Diencephalon (tissue), 1 donor: ENCODE data around the gene FOXRED1. TPM values are rescaled to one million over a fixed set of nuclear protein-coding genes. Genes with fewer than 3 reads are reported as not detected.

ENCODE experiments used
- small RNA-seq: library from RNA; depleted of rRNA; stranded (forward); fragments of <200 nt; gene quantifications from one replicate; pipeline ENCODE3, GENCODE V24; 2014
- total RNA-seq: library from RNA; depleted of rRNA; stranded (reverse); fragments of >200 nt; gene quantifications from one replicate; pipeline ENCODE4 v1.2.3, GENCODE V29; 2014

FOXRED1 gene
- total RNA-seq, result 19.4 TPM

GRCh38 chr11:126268708-126269579, at the start of gene FOXRED1, which contains the start of gene SRPRA:
FOXRED1 (plus strand) TSS chr11:126269154; CDS start chr11:126269207, 53 bp downstream.
SRPRA (minus strand) TSS chr11:126268895; CDS start chr11:126268804, 91 bp downstream.

GRCh38 chr11:126282736-126283591, 14.0 kb downstream of the FOXRED1 start, which contains the start of gene TIRAP:
TIRAP (plus strand) TSS chr11:126283093; CDS start chr11:126290895, 7,802 bp downstream.

DNA sequence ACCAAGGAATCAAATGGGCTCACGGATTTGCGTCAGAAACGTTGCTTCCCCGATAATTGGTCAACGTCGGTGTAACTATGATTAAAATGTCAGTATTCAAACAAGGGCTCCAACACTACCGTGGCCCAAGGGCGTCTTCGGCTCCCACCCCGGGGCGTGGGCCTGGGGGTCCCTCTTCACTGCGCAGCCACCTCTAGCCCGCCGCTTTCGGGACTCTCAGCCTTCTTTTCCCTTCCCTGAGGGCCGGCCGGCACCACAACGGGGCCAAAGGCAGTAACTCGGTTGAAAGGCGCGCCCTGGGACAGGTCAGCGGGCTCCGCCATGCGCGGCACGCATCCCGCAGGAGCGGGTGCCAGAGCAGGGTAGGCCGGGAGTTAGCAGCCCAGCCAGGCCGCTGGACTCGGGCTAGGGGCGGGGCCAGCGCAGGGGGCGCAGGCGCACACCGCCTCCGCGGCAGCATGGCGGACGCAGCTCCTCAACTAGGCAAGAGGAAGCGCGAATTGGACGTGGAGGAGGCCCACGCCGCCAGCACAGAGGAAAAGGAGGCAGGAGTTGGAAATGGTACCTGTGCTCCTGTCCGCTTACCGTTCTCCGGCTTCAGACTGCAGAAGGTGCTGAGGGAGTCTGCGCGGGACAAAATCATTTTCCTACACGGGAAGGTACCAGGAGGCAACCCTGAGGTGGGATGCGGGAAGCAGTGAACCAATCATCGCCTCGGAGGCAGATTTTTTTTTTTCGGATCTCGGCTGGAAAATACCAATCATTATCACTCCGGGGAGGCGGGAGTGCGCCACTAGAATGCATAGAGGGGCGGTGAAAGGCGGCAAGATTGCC, 34.9 kb downstream of the FOXRED1 start, which contains the start of gene DCPS:
Gene DCPS, plus strand, starts transcription at position 438 of the 834 bp plus-strand sequence. Its CDS starts 21 bp downstream, at position 459.

Small RNA genes lying within 50 kb of the gene (small RNA-seq; reads per million reads assigned to genes)
- not detected for gene RN7SL351P

Other genes starting within 250 kb of the FOXRED1 start
- 29.1 TPM for gene CDON, start 206.3 kb upstream of the FOXRED1 start, total RNA-seq
- 33.0 TPM for gene RPUSD4, start 57.5 kb upstream of the FOXRED1 start, total RNA-seq
- 21.2 TPM for gene FAM118B, start 57.4 kb upstream of the FOXRED1 start, total RNA-seq
- gene SRPRA, start 259 bp upstream of the FOXRED1 start, total RNA-seq, result 18.9 TPM
- 3.2 TPM for gene TIRAP, start 13.9 kb downstream of the FOXRED1 start, total RNA-seq
- 5.5 TPM for gene DCPS, start 34.9 kb downstream of the FOXRED1 start, total RNA-seq
- 22.1 TPM for gene ST3GAL4, start 86.5 kb downstream of the FOXRED1 start, total RNA-seq